Esophagus squamous epithelium (tissue), 4 donors: ENCODE results near the gene TMTC1.

Experiments used
- CTCF ChIP-seq, 6 experiments: fragments of 450-650 bp in 4 of 6; fragments of 200-600 bp in 2 of 6; sonication (generic) in 2 of 6; IDR thresholded peaks; one replicate each; pipeline ENCODE4 v1.5.1; 2016 to 2019; ENCODE audit warnings: antibody characterized with exemption in 6 of 6, mild to moderate bottlenecking in 4 of 6, moderate library complexity in 4 of 6
- POLR2A ChIP-seq, 4 donors: fragments of 450-650 bp; IDR thresholded peaks; one replicate each; pipeline ENCODE4 v1.6.1; 2017; ENCODE audit warnings: antibody characterized with exemption in 4 of 4, mild to moderate bottlenecking in 4 of 4, moderate library complexity in 3 of 4

GRCh38 chr12:29649722-29650121 lies 134.0 kb downstream of the TMTC1 start:
- TF ChIP-seq CTCF (IDR thresholded peaks at IDR 0.05): no peak
- no peak for TF ChIP-seq POLR2A (IDR thresholded peaks at IDR 0.05)
